HCT116 (cell line): ENCODE results near the gene TXNL4B. TPM values are rescaled to one million over a fixed set of nuclear protein-coding genes. Genes with fewer than 3 reads are reported as not detected.

ENCODE experiments used
- ATAC-seq: fragments of 200-7000 bp; cut with Tn5 transposase; 2 replicates; pipeline ENCODE4 v1.9.1; 2020; ENCODE audit warnings: mild to moderate bottlenecking, moderate library complexity
- BruUV-seq: library from RNA; stranded (reverse); fragments of 400-500 nt; replicated peaks from 2 replicates; lab custom pipeline; 2021; lab: Mats Ljungman, UMichigan
- CTCF ChIA-PET: fragments of 300-600 bp; sonication (Branson Sonifier 250); formaldehyde crosslinking; loops from one replicate; lab custom pipeline; 2021; ENCODE audit warnings: antibody characterized with exemption; lab: Charles Lee
- POLR2A ChIA-PET: fragments of 300-600, 350-600 bp; sonication (Branson Sonifier 250); formaldehyde crosslinking; loops from one replicate; lab custom pipeline; 2021; ENCODE audit warnings: antibody characterized with exemption; lab: Charles Lee
- RAD21 ChIA-PET, 2 experiments: fragments of 300-600 bp; sonication (Branson Sonifier 250); formaldehyde crosslinking; loops; one replicate each; lab custom pipeline; 2023; ENCODE audit warnings: low total read pairs in 2 of 2; ENCODE audit not compliant: uncharacterized antibody in 2 of 2, unreplicated experiment in 2 of 2, low non-redundant PET in 1 of 2; lab: Charles Lee
- DNase-seq: peaks from one replicate; pipeline ENCODE4 v3.0.0-alpha.2; 2010; ENCODE audit warnings: low read depth, low spot score
- H2AFZ ChIP-seq: fragments of 200-600 bp; shearing (Covaris generic), sonication (generic); 2 replicates; pipeline ENCODE4 v1.6.1; 2017; ENCODE audit warnings: low read depth, mixed run types, mixed read lengths, antibody characterized with exemption, low read length; ENCODE audit not compliant: poor library complexity, severe bottlenecking
- H3K27ac ChIP-seq: 2 replicates; pipeline ENCODE4 v1.5.1; 2012; ENCODE audit warnings: low read depth, low read length
- H3K27me3 ChIP-seq: fragments of 200-600 bp; sonication (generic); 2 replicates; pipeline ENCODE4 v1.6.1; 2016; ENCODE audit warnings: mixed run types, low read length, mixed read lengths; ENCODE audit not compliant: insufficient read depth
- H3K36me3 ChIP-seq, 2 experiments: fragments of 200-500 bp in 1 of 2; fragments of 200-600 bp in 1 of 2; sonication (Bioruptor generic) in 1 of 2; sonication (generic) in 1 of 2; 2 replicates each; pipeline versions ENCODE4 v1.5.1 to v1.6.1; 2014 to 2016; ENCODE audit warnings: low read length in 2 of 2, inconsistent platforms in 1 of 2, mixed read lengths in 1 of 2, mixed run types in 1 of 2; ENCODE audit not compliant: insufficient read depth in 2 of 2, control insufficient read depth in 1 of 2
- H3K4me1 ChIP-seq, 2 experiments: fragments of 200-600 bp in 1 of 2; sonication (generic) in 1 of 2; 2 replicates each; pipeline versions ENCODE4 v1.5.1 to v1.6.1; 2012 to 2017; ENCODE audit warnings: low read length in 2 of 2, inconsistent platforms in 1 of 2, mild to moderate bottlenecking in 1 of 2, mixed read lengths in 1 of 2, mixed run types in 1 of 2, moderate library complexity in 1 of 2; ENCODE audit not compliant: insufficient read depth in 2 of 2, control insufficient read depth in 1 of 2
- H3K4me2 ChIP-seq: fragments of 200-600 bp; sonication (generic); 2 replicates; pipeline ENCODE4 v1.6.1; 2017; ENCODE audit warnings: mixed run types, low read length, mixed read lengths
- H3K4me3 ChIP-seq, 2 experiments: fragments of 200-600 bp in 1 of 2; sonication (generic) in 1 of 2; replicated peaks in 1 of 2; 2 replicates each; pipeline ENCODE4 v1.5.1; 2011 to 2016; ENCODE audit warnings: low read length in 2 of 2, control low read depth in 1 of 2, low read depth in 1 of 2, mild to moderate bottlenecking in 1 of 2, mixed read lengths in 1 of 2, mixed run types in 1 of 2
- H3K79me2 ChIP-seq: fragments of 200-600 bp; sonication (generic); 2 replicates; pipeline ENCODE4 v1.6.1; 2017; ENCODE audit warnings: mild to moderate bottlenecking, mixed run types, low read length, moderate library complexity, mixed read lengths; ENCODE audit not compliant: insufficient read depth
- H3K9ac ChIP-seq: fragments of 200-600 bp; sonication (generic); 2 replicates; pipeline ENCODE4 v1.6.1; 2016; ENCODE audit warnings: low read length, mixed read lengths
- H3K9me2 ChIP-seq: fragments of 200-600 bp; sonication (generic), shearing (Covaris generic); 2 replicates; pipeline ENCODE4 v1.6.1; 2017; ENCODE audit warnings: mixed run types, mild to moderate bottlenecking, moderate library complexity; ENCODE audit not compliant: insufficient read depth
- H3K9me3 ChIP-seq, 2 experiments: fragments of 200-500 bp in 1 of 2; fragments of 200-600 bp in 1 of 2; sonication (Bioruptor generic) in 1 of 2; sonication (generic) in 1 of 2; 2 replicates each; pipeline ENCODE4 v1.6.1; 2014 to 2017; ENCODE audit warnings: low read length in 2 of 2, mixed read lengths in 2 of 2, inconsistent platforms in 1 of 2, low read depth in 1 of 2, mild to moderate bottlenecking in 1 of 2, mixed run types in 1 of 2, moderate library complexity in 1 of 2; ENCODE audit not compliant: control insufficient read depth in 1 of 2, insufficient read depth in 1 of 2
- H4K20me1 ChIP-seq: fragments of 200-600 bp; sonication (generic), shearing (Covaris generic); 2 replicates; pipeline ENCODE4 v1.6.1; 2017; ENCODE audit warnings: mixed run types, mild to moderate bottlenecking, moderate library complexity; ENCODE audit not compliant: insufficient read depth
- CBX3 ChIP-seq: IDR thresholded peaks from 2 replicates; pipeline ENCODE4 v1.6.1; 2012; ENCODE audit warnings: low read depth
- CEBPB ChIP-seq: IDR thresholded peaks from 2 replicates; pipeline ENCODE4 v1.6.1; 2012; ENCODE audit warnings: low read depth
- EGR1 ChIP-seq: IDR thresholded peaks from 2 replicates; pipeline ENCODE4 v1.6.1; 2012; ENCODE audit warnings: low read depth
- JUND ChIP-seq: IDR thresholded peaks from 2 replicates; pipeline ENCODE4 v1.6.1; 2012
- POLR2A ChIP-seq: IDR thresholded peaks from 2 replicates; pipeline ENCODE4 v1.7.0; 2011; ENCODE audit warnings: borderline replicate concordance; ENCODE audit not compliant: insufficient read depth, insufficient read length; ENCODE audit errors: extremely low read depth
- POLR2AphosphoS5 ChIP-seq: IDR thresholded peaks from 2 replicates; pipeline ENCODE4 v1.6.1; 2011; ENCODE audit warnings: mild to moderate bottlenecking, low read depth, low read length, moderate library complexity
- SP1 ChIP-seq: IDR thresholded peaks from 2 replicates; pipeline ENCODE4 v1.6.1; 2012; ENCODE audit warnings: low read depth
- TCF7L2 ChIP-seq: IDR thresholded peaks from 2 replicates; pipeline ENCODE4 v1.7.0; 2011; ENCODE audit warnings: borderline replicate concordance, inconsistent platforms; ENCODE audit not compliant: insufficient read depth, insufficient read length; ENCODE audit errors: extremely low read depth
- YY1 ChIP-seq: IDR thresholded peaks from 2 replicates; pipeline ENCODE4 v1.6.1; 2011; ENCODE audit warnings: low read length, low read depth, moderate library complexity, mild to moderate bottlenecking; ENCODE audit not compliant: insufficient replicate concordance; ENCODE audit errors: extremely low read depth
- ZFX ChIP-seq: fragments of 450-650 bp; IDR thresholded peaks from 2 replicates; pipeline ENCODE4 v1.6.1; 2017
- intact Hi-C: fragments of 100-400 bp; cut with micrococcal nuclease; formaldehyde crosslinking; loops from 2 replicates; pipeline ENCODE4 v1.10.0; 2022
- total RNA-seq: library from RNA; stranded (reverse); gene quantifications from one replicate; pipeline ENCODE4 v1.2.1, GENCODE V29; 2021; ENCODE audit not compliant: unreplicated experiment
- TF ChIP-seq, protein P1 (sequence below): IDR thresholded peaks from 2 replicates; pipeline ENCODE4 v1.6.1; 2012
- TF ChIP-seq, protein P2 (sequence below): IDR thresholded peaks from 2 replicates; pipeline ENCODE4 v1.6.1; 2012; ENCODE audit warnings: low read depth

Gene TXNL4B
- total RNA-seq, 1 experiment from 2014 or later, result 15.5 TPM

- intact Hi-C loops, result loop anchor here (2.0 kb wide), 1 partner anchor 350 kb away; no protein-coding TSS in a partner anchor
- Histone ChIP-seq H3K4me1 (no peaks in the 10 kb centered on the region), H3K79me2 (no peaks in the 10 kb centered on the region), H3K9me3 (no peaks in the 10 kb centered on the region), H3K36me3 (no peaks in the 10 kb centered on the region), H3K9me2 (no peaks in the 10 kb centered on the region), H4K20me1 (no peaks in the 10 kb centered on the region), H2AFZ (no peak overlapping the region), H3K27ac (no peak overlapping the region), H3K4me3 (no peak overlapping the region), H3K27me3 (no peaks in the 10 kb centered on the region), H3K9ac (no peak overlapping the region), H3K4me2 (no peak overlapping the region)
- TF ChIP-seq, protein P1, sequence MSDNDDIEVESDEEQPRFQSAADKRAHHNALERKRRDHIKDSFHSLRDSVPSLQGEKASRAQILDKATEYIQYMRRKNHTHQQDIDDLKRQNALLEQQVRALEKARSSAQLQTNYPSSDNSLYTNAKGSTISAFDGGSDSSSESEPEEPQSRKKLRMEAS, result no peak
- TF ChIP-seq EGR1, result no peak
- ChIA-PET POLR2A (no interaction called here), CTCF (no interaction called here), RAD21 (no interaction called here)
- BruUV-seq, result no TSS peak
- DNase-seq, result no peak
- no peak for ATAC-seq
These were observed 28.9 kb upstream of the TXNL4B start for GRCh38 chr16:72122308-72122707.

DNA sequence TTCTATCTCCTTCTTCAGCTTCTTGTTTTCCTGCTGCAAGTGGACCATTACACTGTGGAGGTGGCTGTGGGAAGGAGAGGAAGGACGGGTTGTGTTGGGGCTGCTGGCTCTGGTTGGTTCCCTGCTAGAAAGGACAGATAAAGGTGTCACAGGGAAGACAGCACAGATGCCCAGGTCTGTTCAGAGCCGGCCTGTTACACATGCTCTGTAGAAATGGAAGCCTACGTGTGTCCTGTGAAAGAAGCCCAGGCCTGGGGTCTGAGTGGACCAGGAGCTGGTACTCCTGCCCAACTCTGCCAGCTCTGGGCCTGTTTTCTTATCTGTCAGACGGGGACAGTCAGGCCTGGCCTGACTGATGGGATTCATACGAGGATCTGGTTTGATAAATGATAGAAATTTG is 26.6 kb upstream of the TXNL4B start:
- BruUV-seq, result no TSS peak
- ATAC-seq (no peak), DNase-seq (no peak)
- Histone ChIP-seq H3K9me3 (no peaks in the 10 kb centered on the region), H3K4me2 (no peak overlapping the region), H2AFZ (no peak overlapping the region), H3K4me3 (no peak overlapping the region), H3K27ac (no peak overlapping the region), H3K79me2 (no peaks in the 10 kb centered on the region), H3K36me3 (no peaks in the 10 kb centered on the region), H3K27me3 (no peaks in the 10 kb centered on the region), H3K4me1 (no peaks in the 10 kb centered on the region), H3K9ac (no peak overlapping the region), H3K9me2 (no peaks in the 10 kb centered on the region), H4K20me1 (no peaks in the 10 kb centered on the region)
- ChIA-PET RAD21 (no interaction called here), CTCF (no interaction called here), POLR2A (no interaction called here)
- TF ChIP-seq ZFX, result no peak
- intact Hi-C loops, result no loop called here

- CTCF ChIA-PET, result no interaction called here
- ATAC-seq (no peak), DNase-seq (no peak)
- H3K4me1 ChIP-seq, result no peaks in the 10 kb centered on the region
- H3K79me2 ChIP-seq, result no peaks in the 10 kb centered on the region
- no peaks in the 10 kb centered on the region for H3K9me3 ChIP-seq
- no peak overlapping the region for H3K4me3 ChIP-seq
- no peak overlapping the region for H3K27ac ChIP-seq
- no peak overlapping the region for H2AFZ ChIP-seq
- BruUV-seq, result no TSS peak
- RAD21 ChIA-PET, result no interaction called here
- no peaks in the 10 kb centered on the region for H4K20me1 ChIP-seq
- POLR2A ChIA-PET, result no interaction called here
- peaks cover 12 to 16% of the 10 kb centered on the region in 2 experiments; a peak in 3 of 4 replicates for H3K36me3 ChIP-seq
- no peak overlapping the region for H3K4me2 ChIP-seq
- intact Hi-C loops, result no loop called here
- H3K9ac ChIP-seq, result no peak overlapping the region
- H3K9me2 ChIP-seq, result no peaks in the 10 kb centered on the region
- H3K27me3 ChIP-seq, result no peaks in the 10 kb centered on the region
- TF ChIP-seq CBX3 (no peak), EGR1 (no peak), YY1 (no peak), POLR2AphosphoS5 (no peak), TCF7L2 (no peak), SP1 (no peak), JUND (no peak), POLR2A (no peak), CEBPB (no peak)
- TF ChIP-seq, protein P1, result no peak
- TF ChIP-seq, protein P2, sequence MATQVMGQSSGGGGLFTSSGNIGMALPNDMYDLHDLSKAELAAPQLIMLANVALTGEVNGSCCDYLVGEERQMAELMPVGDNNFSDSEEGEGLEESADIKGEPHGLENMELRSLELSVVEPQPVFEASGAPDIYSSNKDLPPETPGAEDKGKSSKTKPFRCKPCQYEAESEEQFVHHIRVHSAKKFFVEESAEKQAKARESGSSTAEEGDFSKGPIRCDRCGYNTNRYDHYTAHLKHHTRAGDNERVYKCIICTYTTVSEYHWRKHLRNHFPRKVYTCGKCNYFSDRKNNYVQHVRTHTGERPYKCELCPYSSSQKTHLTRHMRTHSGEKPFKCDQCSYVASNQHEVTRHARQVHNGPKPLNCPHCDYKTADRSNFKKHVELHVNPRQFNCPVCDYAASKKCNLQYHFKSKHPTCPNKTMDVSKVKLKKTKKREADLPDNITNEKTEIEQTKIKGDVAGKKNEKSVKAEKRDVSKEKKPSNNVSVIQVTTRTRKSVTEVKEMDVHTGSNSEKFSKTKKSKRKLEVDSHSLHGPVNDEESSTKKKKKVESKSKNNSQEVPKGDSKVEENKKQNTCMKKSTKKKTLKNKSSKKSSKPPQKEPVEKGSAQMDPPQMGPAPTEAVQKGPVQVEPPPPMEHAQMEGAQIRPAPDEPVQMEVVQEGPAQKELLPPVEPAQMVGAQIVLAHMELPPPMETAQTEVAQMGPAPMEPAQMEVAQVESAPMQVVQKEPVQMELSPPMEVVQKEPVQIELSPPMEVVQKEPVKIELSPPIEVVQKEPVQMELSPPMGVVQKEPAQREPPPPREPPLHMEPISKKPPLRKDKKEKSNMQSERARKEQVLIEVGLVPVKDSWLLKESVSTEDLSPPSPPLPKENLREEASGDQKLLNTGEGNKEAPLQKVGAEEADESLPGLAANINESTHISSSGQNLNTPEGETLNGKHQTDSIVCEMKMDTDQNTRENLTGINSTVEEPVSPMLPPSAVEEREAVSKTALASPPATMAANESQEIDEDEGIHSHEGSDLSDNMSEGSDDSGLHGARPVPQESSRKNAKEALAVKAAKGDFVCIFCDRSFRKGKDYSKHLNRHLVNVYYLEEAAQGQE, result no peak
These were observed 20.2 kb upstream of the TXNL4B start for GRCh38 chr16:72113616-72113945.
